Stimulated activated CD8-positive, alpha-beta memory T cell treated with anti-CD3 and anti-CD28 coated beads, Interleukin-4, amount 100 ng/mL, for 1 hour (primary cell): ENCODE measurements around the gene SERPINI1.

Experiments used
- DNase-seq, 2 donors: peaks; one replicate each; pipeline ENCODE4 v3.0.0-alpha.2; 2020; ENCODE audit warnings: low read depth in 2 of 2, low spot score in 1 of 2

Gene SERPINI1, protein sequence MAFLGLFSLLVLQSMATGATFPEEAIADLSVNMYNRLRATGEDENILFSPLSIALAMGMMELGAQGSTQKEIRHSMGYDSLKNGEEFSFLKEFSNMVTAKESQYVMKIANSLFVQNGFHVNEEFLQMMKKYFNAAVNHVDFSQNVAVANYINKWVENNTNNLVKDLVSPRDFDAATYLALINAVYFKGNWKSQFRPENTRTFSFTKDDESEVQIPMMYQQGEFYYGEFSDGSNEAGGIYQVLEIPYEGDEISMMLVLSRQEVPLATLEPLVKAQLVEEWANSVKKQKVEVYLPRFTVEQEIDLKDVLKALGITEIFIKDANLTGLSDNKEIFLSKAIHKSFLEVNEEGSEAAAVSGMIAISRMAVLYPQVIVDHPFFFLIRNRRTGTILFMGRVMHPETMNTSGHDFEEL

DNA sequence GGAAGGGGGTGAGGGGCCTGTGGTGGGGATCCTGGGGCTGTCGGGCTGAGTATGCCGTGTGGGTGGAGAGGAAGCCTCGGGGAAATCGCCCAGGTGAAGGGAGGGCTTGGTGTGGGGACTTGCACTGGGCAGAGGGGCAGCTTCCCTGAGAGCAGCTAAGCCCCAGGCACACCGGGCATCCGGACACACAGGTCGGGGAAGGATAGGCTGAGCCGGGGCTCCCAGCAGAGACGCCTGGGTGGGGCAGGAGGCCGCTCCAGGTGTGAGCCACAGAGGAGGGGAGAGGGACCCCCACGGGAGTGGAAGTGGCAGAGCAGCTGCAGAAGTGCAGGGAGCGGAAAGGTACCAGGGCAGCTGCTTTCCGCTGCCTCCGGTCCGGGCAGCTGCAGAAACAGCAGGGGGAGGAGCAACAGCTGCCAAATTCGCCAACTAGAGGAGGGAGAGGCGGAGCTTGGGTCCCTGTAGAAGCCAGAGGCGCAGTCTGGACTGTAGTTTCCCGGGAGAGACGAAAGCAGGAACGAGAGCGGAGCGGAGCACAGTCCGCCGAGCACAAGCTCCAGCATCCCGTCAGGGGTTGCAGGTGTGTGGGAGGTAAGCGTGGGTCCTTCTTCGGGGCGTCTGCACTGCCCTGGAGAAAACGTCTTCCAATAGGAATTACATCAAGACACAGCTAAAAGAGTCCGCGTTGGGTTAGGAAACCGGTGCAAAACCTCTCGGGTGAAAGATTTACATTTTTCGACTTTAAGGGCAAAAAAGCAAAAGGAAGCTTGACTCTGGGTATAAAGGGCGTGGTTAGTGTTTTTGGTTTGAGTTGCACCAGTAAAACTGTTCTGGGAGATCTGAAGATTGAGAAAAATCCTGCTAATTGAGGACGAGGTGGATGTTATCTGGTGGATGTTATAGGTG is at the start of gene SERPINI1:
SERPINI1 (plus strand) TSS at position 489 of the 906 bp plus-strand sequence. CDS start 53,408 bp downstream, outside the sequence.
- DNase-seq: peak; percentile 49 to 51

- no peak for DNase-seq
These were observed 44.2 kb upstream of the SERPINI1 start for GRCh38 chr3:167691366-167691765.

DNA sequence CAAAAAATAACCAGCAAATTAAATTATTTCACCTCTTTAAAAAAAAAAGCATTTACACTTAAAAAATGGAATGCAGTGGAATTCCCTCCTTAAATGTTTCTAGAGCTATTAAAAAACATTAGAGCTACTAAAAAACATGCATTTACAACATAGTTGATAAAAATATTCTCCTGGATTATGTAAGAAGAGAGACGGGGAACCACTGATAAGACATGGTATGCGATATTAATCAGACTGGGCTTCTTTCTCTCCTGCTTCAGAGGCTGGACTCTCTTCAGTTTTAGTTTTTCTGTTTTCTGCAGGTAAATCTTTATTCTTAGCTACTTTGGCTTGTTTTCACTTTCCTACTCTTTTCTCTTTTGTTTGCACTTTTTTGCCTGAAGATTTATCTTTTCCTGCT is 41.4 kb upstream of the SERPINI1 start:
- DNase-seq: no peak

GRCh38 chr3:167700046-167700445 is 35.5 kb upstream of the SERPINI1 start:
- DNase-seq: no peak

DNA sequence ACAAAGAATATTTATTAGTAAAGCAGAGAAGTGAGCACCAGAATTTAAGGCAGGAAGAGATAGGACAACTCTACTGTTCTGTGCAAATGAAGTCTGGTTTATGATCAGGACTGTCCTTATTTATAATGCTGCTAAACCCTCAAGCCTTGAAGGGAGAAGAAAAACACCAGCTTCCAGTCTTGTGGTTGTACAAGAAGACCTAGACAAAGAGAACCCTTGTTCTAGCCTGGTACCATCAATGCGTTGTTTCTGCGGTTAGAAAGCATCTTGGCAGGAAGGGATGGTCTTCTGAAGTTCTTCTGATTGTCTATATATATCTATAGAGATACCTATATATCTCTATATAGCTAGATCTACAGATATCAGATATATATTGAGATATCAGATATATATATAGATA is 34.6 kb upstream of the SERPINI1 start:
- no peak for DNase-seq

DNA sequence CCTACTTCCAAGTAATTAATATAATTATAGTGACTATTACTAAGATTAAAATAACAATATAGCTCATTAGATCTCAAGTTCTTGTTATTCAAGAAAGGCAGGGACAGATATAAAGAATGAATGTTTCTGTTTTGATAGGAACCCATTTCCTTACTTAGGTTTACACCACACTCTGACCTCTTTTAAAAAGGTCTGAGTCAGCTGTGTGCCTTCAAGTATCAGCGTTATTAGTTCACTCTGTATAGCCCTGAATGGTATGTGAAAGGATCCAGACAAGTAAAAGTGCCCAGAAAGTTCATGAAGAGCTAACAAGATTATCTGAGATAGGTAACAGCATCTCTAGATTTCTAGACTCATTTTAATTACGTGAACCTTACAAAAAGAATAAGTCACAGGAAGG is 29.7 kb upstream of the SERPINI1 start:
- no peak for DNase-seq

DNA sequence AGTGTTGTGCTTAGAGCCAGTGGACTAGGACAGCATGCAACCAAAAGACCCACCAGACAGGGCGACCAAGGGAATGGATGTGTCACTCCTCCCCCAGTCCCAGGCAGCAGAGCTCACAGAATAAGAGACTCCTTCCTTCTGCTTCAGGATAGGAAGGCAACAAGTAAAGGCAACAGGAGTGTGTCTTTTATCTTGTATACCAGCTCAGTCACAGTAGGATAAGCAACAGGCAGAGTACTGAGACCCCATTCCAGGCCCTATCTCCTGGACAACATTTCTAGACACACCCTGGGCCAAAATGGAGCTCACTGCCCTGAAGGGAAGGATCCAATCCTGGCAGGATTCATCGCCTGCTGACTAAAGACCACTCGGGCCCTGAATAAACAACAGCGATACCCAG is 25.8 kb upstream of the SERPINI1 start:
- DNase-seq: no peak

DNA sequence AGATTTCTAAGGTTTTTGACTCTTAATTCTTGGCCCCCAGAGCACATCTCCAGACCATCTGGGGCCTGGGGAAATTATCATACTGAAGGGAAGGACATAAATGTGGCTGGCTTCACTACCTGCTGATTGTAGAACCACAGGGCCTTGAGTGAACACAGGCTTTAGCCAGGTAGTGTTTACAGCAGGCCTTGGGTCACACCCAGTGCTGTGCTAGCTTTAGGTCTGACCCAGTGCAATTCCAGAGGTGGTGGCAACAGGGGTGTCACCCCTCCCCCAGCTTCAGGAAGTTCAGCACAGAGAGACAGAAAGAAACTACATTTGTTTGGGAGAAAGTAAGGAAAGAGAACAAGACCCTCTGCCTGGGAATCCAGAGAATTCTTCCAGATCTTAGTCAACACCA is 25.0 kb upstream of the SERPINI1 start:
- DNase-seq: no peak

DNA sequence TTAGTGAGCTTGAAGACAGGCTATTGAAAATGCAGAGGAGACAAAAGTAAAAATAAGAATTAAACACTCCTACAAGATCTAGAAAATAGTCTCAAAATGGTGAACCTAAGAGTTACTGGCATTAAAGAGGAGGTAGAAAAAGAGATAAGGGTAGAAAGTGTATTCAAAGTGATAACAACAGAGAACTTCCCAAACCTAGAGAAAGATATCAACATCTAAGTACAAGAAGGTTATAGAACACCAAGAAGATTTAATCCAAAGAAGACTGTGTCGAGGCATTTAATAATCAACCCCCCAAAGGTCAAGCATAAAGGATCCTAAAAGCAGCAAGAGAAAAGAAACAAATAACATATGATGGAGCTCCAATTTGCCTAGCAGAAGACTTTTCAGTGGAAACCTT is 24.1 kb upstream of the SERPINI1 start:
- no peak for DNase-seq

DNA sequence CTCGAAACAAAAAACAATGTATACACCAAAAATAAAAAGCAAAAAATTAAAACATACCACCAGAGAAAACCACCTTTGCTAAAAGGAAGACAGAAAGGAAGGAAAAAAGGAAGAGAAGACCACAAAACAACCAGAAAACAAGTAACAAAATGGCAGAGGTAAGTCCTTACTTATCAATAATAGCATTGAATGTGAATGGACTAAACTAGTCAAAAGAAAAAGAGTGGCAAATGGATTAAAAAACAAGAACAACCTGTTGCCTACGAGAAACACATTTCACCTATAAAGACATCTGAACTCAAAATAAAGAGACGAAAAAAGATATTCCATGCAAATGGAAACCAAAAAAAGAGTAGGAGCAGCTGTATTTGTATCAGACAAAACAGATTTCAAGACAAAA is 23.1 kb upstream of the SERPINI1 start:
- no peak for DNase-seq

GRCh38 chr3:167714871-167715270 is 20.6 kb upstream of the SERPINI1 start:
- DNase-seq: no peak

DNA sequence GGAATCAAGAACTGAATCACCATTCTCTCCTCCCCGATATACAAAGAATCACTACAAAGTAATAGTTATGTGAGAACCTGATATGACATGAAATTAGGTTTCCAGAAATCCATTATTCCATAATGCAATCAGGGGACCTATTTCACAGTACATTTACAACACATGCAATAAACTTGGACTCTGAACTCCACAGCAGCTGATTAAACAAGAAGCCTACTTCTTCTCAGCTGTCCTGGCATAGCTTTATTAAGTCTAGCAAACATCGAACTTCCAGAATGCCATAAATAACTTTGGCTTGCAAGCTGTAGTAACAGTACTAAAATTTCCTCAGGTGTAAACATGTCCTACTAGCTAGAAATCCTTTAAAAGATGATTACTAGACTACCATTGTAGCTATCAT is 18.6 kb upstream of the SERPINI1 start:
- DNase-seq: no peak

DNA sequence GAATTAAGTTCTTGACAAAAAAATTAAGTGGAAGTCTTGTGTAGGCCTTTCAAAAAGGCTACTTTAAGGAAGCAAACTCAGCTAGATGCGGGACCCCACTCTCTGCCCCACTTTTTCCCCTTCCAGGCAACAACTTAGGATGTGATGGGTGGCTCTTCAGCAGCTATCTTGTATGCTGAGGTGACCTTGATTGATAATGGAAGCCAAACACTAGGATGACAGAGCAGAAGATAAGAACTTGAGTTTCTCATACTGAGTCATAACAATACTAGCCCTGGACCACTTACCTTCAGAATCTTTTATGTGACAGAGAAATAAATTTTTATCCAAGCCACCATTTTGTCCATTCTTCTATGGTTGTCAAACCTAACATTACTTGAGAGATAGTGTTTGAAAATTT is 16.9 kb upstream of the SERPINI1 start:
- DNase-seq: no peak

GRCh38 chr3:167723025-167723512 is 12.5 kb upstream of the SERPINI1 start:
- no peak for DNase-seq

DNA sequence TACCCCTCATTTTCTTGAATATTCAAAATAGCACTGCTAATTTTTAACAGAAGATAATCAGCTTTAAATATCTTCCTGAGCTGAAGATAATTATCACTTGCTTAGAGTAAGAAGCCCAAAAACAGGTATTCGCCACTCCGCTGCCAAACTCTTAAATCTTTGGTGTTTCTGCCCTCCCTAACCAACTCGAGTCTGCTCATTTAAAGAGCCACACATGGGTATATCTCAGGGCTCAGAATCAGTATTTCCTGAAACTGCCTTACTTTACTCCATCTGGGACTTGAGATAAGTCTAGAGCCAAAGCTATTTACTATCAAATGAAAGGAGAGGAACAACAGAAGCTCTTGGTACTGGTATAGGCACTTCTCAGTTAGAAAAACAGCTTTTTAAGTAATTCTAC is 11.6 kb upstream of the SERPINI1 start:
- DNase-seq: no peak

GRCh38 chr3:167728176-167728575 is 7.3 kb upstream of the SERPINI1 start:
- DNase-seq: no peak

- DNase-seq: no peak
These were observed 6.7 kb upstream of the SERPINI1 start for GRCh38 chr3:167728632-167729323.

GRCh38 chr3:167729591-167729990 is 5.9 kb upstream of the SERPINI1 start:
- DNase-seq: no peak

- no peak for DNase-seq
These were observed 4.1 kb upstream of the SERPINI1 start for GRCh38 chr3:167731393-167731792.

- no peak for DNase-seq
These were observed 3.0 kb upstream of the SERPINI1 start for GRCh38 chr3:167732313-167733065.
